ENCODE data around the gene CFAP74.

Gene CFAP74

DNA sequence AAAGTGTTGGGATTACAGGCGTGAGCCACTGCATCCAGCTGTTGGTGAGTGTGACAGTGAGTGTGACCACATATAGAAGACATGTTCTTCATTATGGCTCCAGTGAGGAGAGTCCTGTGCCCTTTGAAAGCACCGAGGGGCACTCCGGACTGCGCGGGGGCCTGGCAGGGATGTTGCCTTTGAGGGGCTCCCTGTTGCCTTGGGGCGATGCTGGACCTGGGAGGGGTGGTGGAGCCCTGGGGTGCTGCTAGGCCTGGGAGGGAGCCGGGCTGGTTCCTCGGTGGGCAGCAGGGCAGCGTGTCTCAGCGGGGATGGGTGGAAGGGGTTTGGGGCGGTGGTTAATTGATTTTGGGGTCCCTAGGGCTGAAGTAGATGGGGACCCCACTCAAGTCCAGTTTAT lies 25.5 kb downstream of the CFAP74 start:
- H3K4me3 ChIP-seq (ENCODE audit: low read length, poor library complexity, severe bottlenecking): no peak overlapping the region
- H3K4me1 ChIP-seq (ENCODE audit: insufficient read depth, low read length, poor library complexity, severe bottlenecking): no peaks in the 10 kb centered on the region
- no peaks in the 10 kb centered on the region for H3K27me3 ChIP-seq (ENCODE audit: insufficient read depth, low read length, poor library complexity, severe bottlenecking)
- H3K4me2 ChIP-seq (ENCODE audit: low read depth, low read length, poor library complexity, severe bottlenecking): no peak overlapping the region
- no peak overlapping the region for H3K9ac ChIP-seq (ENCODE audit: low read depth, low read length, poor library complexity, severe bottlenecking)
- TF ChIP-seq CTCF (conservative IDR thresholded peaks at IDR 0.05; ENCODE audit: low read length): no peak
- TF ChIP-seq EZH2phosphoT487 (IDR thresholded peaks at IDR 0.05; ENCODE audit: borderline replicate concordance): no peak
- H3F3A ChIP-seq (ENCODE audit: low read depth): no peaks in the 10 kb centered on the region
- no peaks in the 10 kb centered on the region for H4K20me1 ChIP-seq (ENCODE audit: insufficient read depth, low read length, poor library complexity, severe bottlenecking)
- no peaks in the 10 kb centered on the region for H3K36me3 ChIP-seq (ENCODE audit: insufficient read depth, low read length)
- H3K9me2 ChIP-seq (replicated peaks; ENCODE audit: low read depth, low read length): no peaks in the 10 kb centered on the region
- H3K79me2 ChIP-seq (ENCODE audit: insufficient read depth, low read length): no peaks in the 10 kb centered on the region
- no peaks in the 10 kb centered on the region; the same call in 1 of the 2 replicates for H3K9me3 ChIP-seq (ENCODE audit: insufficient read depth, low read depth, low read length)
- no peak overlapping the region for H2AFZ ChIP-seq (ENCODE audit: low read length)

- H3K4me1 ChIP-seq (ENCODE audit: insufficient read depth, low read length, poor library complexity, severe bottlenecking): no peaks in the 10 kb centered on the region
- no peaks in the 10 kb centered on the region for H3K36me3 ChIP-seq (ENCODE audit: insufficient read depth, low read length)
- no peaks in the 10 kb centered on the region for H3F3A ChIP-seq (ENCODE audit: low read depth)
- no peaks in the 10 kb centered on the region for H4K20me1 ChIP-seq (ENCODE audit: insufficient read depth, low read length, poor library complexity, severe bottlenecking)
- H3K4me2 ChIP-seq (ENCODE audit: low read depth, low read length, poor library complexity, severe bottlenecking): no peak overlapping the region
- H2AFZ ChIP-seq (ENCODE audit: low read length): no peak overlapping the region
- no peak for TF ChIP-seq CTCF (conservative IDR thresholded peaks at IDR 0.05; ENCODE audit: low read length)
- no peak for TF ChIP-seq EZH2phosphoT487 (IDR thresholded peaks at IDR 0.05; ENCODE audit: borderline replicate concordance)
- no peak overlapping the region for H3K9ac ChIP-seq (ENCODE audit: low read depth, low read length, poor library complexity, severe bottlenecking)
- H3K4me3 ChIP-seq (ENCODE audit: low read length, poor library complexity, severe bottlenecking): no peak overlapping the region
- peaks cover 2% of the 10 kb centered on the region; the same call in 1 of the 2 replicates for H3K9me3 ChIP-seq (ENCODE audit: insufficient read depth, low read depth, low read length)
- H3K79me2 ChIP-seq (ENCODE audit: insufficient read depth, low read length): no peaks in the 10 kb centered on the region
- no peaks in the 10 kb centered on the region for H3K27me3 ChIP-seq (ENCODE audit: insufficient read depth, low read length, poor library complexity, severe bottlenecking)
- no peaks in the 10 kb centered on the region for H3K9me2 ChIP-seq (replicated peaks; ENCODE audit: low read depth, low read length)
Measured at GRCh38 chr1:1976031-1976430, 27.6 kb downstream of the CFAP74 start.

DNA sequence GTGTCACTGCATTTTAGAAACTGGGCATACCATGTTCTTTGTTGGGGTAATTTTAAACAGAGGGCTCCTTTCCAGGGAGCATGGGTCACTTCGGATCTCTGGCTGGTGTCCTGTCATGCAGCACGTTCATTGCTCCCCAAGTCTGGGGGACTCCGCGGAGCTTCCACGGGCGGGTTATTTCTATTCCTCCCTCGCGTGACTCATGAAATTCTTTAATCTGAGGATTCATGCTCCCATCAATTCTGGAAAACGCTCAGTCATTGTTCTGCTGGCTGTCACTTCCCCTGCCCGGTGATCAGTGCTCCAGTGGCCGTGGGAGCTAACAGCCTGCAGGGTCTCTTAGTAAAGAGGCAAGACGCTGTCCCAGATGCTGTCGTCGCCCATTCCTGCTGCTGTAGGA lies 28.1 kb downstream of the CFAP74 start:
- no peak overlapping the region for H3K9ac ChIP-seq (ENCODE audit: low read depth, low read length, poor library complexity, severe bottlenecking)
- no peaks in the 10 kb centered on the region for H3K9me2 ChIP-seq (replicated peaks; ENCODE audit: low read depth, low read length)
- no peak overlapping the region for H3K4me3 ChIP-seq (ENCODE audit: low read length, poor library complexity, severe bottlenecking)
- no peaks in the 10 kb centered on the region for H4K20me1 ChIP-seq (ENCODE audit: insufficient read depth, low read length, poor library complexity, severe bottlenecking)
- H3K27me3 ChIP-seq (ENCODE audit: insufficient read depth, low read length, poor library complexity, severe bottlenecking): no peaks in the 10 kb centered on the region
- H3F3A ChIP-seq (ENCODE audit: low read depth): no peaks in the 10 kb centered on the region
- no peaks in the 10 kb centered on the region for H3K36me3 ChIP-seq (ENCODE audit: insufficient read depth, low read length)
- TF ChIP-seq CTCF (conservative IDR thresholded peaks at IDR 0.05; ENCODE audit: low read length) (no peak), EZH2phosphoT487 (IDR thresholded peaks at IDR 0.05; ENCODE audit: borderline replicate concordance) (no peak)
- no peaks in the 10 kb centered on the region for H3K79me2 ChIP-seq (ENCODE audit: insufficient read depth, low read length)
- H3K4me1 ChIP-seq (ENCODE audit: insufficient read depth, low read length, poor library complexity, severe bottlenecking): no peaks in the 10 kb centered on the region
- no peak overlapping the region for H2AFZ ChIP-seq (ENCODE audit: low read length)
- H3K9me3 ChIP-seq (ENCODE audit: insufficient read depth, low read depth, low read length): peaks cover 7% of the 10 kb centered on the region; the same call in 1 of the 2 replicates
- no peak overlapping the region for H3K4me2 ChIP-seq (ENCODE audit: low read depth, low read length, poor library complexity, severe bottlenecking)
